ENCODE measurements around the gene FBXL19.

DNA sequence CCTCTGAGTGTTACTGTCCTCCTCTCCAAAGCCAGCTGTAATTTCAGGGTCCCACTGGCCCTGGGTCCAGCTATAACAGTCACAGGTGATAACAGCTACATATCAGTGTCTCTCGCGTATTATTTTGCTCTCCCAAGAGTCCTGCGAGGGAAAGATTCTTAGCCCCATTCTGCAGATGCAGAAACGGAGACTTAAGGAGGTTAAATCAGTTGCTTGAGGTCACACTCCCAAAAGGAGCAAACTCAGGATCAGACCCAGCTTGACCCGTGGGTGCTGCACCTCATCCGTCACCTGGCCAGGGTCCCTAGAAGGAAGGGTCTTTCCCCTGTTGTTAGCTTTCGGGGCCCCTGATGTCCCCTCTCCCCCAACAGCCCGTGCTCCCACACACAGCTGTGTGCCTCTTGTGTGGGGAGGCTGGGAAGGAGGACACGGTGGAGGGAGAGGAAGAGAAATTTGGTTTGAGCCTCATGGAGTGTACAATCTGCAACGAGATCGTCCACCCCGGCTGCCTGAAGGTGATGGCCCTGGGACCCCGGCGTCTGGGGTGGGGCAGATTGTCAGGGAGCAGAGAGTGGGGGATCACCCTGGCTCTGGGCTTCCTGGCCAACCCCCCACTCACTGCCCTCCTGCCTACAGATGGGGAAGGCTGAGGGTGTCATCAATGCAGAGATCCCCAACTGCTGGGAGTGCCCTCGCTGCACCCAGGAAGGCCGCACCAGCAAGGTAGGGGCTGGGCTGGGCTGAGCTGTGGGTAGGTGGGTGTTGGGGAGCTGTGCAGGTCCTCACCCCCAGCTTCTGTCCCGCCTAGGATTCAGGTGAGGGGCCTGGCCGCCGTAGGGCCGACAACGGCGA is 3.8 kb downstream of the FBXL19 start:
- no peak for TF ChIP-seq EP300 (IDR thresholded peaks at IDR 0.05)
- TF ChIP-seq POLR2A (IDR thresholded peaks at IDR 0.05; ENCODE audit: low read length): no peak
- TF ChIP-seq CTCF (IDR thresholded peaks at IDR 0.05): no peak

All from A549 (cell line).